Measurements from ENCODE around the gene CBX2. TPM values are rescaled to one million over a fixed set of nuclear protein-coding genes. Genes with fewer than 3 reads are reported as not detected.

Gene CBX2
- polyA plus RNA-seq, 3 donors from 2014 or later = 0.33 TPM; not detected in 2

DNA sequence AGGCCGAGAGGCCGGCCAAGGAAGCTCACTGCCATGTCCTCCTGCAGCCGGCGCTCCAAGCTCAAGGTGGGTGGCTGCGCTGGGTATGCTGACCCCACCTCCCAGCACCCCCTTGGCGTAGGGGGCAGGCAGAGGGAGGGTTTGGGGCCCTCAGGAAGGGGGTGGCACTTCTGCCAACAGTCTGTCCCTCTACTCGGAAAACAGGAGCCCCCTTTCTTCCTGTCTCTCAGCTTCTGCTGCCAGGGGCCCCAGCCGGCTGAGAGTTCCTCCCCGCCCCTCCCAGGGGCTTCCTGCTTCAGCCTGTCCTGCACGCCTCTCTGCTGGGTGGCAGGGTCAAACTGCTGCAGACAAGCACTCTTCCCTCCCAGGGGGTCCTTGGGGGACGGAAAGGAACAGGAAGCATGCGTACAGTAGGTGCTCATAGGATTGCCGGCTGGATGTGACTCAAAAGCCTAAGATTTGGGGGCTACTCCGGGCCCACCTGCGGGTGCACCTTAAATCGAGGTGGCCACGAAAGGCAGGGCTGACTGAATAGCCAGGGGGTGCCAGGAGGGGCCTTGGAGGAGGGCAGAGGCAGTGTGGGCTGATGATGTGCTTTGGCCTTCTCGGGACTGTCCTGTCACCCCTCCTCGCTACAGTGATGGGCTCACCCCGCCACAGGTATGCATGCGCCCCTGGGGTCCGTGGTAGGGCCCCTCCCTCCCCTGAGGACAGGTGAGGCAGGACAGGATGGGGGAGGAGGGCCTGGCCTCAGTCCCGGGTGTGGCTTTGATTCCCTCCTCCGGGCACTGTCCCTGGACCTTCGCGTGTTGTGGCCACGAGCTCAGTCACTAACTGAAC, 4.0 kb downstream of the CBX2 start:
- Mint-ChIP-seq H3K27me3 (ENCODE audit: low read depth in 3 of 3) (peaks cover 11 to 38% (median 25%) of the 10 kb centered on the region in 3 donors), H3K4me1 (peaks cover 13 to 15% of the 10 kb centered on the region in 2 donors), H3K9me3 (no peaks in the 10 kb centered on the region), H3K27ac (no peak overlapping the region), H3K36me3 (no peaks in the 10 kb centered on the region), H3K4me3 (no peak overlapping the region)
- no peak for DNase-seq

DNA sequence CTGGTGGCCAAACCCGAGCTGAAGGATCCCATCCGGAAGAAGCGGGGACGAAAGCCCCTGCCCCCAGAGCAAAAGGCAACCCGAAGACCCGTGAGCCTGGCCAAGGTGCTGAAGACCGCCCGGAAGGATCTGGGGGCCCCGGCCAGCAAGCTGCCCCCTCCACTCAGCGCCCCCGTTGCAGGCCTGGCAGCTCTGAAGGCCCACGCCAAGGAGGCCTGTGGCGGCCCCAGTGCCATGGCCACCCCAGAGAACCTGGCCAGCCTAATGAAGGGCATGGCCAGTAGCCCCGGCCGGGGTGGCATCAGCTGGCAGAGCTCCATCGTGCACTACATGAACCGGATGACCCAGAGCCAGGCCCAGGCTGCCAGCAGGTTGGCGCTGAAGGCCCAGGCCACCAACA, 5.9 kb downstream of the CBX2 start:
- Mint-ChIP-seq H3K27ac (no peak overlapping the region), H3K4me1 (peaks cover 4 to 5% of the 10 kb centered on the region in 2 donors), H3K4me3 (no peak overlapping the region), H3K9me3 (peaks cover 0 to 2% (median 0%) of the 10 kb centered on the region in 6 donors), H3K36me3 (no peaks in the 10 kb centered on the region), H3K27me3 (ENCODE audit: low read depth in 3 of 3) (peaks cover 15 to 39% (median 29%) of the 10 kb centered on the region in 3 donors)
- DNase-seq = no peak

DNA sequence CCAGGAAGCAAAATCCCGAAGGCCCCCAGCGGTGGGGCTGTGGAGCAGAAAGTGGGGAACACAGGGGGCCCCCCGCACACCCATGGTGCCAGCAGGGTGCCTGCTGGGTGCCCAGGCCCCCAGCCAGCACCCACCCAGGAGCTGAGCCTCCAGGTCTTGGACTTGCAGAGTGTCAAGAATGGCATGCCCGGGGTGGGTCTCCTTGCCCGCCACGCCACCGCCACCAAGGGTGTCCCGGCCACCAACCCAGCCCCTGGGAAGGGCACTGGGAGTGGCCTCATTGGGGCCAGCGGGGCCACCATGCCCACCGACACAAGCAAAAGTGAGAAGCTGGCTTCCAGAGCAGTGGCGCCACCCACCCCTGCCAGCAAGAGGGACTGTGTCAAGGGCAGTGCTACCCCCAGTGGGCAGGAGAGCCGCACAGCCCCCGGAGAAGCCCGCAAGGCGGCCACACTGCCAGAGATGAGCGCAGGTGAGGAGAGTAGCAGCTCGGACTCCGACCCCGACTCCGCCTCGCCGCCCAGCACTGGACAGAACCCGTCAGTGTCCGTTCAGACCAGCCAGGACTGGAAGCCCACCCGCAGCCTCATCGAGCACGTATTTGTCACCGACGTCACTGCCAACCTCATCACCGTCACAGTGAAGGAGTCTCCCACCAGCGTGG, 6.5 kb downstream of the CBX2 start:
- H3K9me3 Mint-ChIP-seq = peaks cover 0 to 2% (median 0%) of the 10 kb centered on the region in 6 donors
- peaks cover 15 to 40% (median 33%) of the 10 kb centered on the region in 3 donors for H3K27me3 Mint-ChIP-seq (ENCODE audit: low read depth in 3 of 3)
- H3K4me3 Mint-ChIP-seq = no peak overlapping the region
- H3K27ac Mint-ChIP-seq = no peak overlapping the region
- DNase-seq = no peak
- peaks cover 0 to 3% of the 10 kb centered on the region in 2 donors for H3K4me1 Mint-ChIP-seq
- H3K36me3 Mint-ChIP-seq = no peaks in the 10 kb centered on the region

DNA sequence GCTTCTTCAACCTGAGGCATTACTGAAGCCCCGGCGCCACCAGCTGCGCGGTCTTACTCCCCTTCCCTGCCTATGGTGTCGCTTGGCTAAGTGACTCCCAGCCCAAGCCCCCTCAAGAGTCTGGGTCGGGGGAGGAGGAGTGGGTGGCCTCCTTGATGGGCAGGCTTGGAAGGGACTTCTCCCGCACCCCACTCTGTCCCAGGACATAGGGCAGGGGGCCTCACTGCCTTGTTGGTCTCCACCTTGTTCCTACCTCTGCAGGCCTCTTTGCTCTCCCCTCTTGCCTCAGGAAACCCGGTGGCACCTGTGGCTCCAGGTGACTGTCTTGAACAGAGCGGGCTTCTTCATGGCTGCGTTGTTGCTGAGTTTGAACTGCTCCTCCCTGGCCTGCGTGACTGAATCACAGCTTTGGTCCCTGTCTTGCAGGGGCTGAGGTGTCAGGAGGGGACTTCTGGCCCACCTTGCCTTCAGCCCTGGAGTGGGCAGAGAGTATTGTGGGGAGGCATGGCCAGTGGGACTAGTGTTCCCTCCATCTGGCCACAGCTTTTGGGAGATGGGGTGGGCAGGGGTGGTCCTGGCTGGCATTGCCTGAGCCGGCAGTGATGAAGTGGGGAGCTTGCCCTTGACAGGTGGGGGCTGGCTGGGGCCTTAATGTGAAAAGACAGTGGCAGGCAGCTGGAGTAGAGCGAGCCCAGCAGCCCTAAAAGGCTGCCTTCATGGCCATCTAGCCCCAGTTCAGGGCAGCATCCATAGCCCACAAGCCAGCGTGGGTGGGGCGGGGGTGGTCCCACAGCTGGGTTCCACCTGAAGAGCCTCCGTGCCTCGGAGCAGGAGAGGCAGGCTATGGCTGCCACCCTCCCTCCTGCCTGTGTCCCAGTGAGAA, 7.3 kb downstream of the CBX2 start:
- Mint-ChIP-seq H3K9me3 (peaks cover 0 to 2% (median 0%) of the 10 kb centered on the region in 6 donors), H3K36me3 (no peaks in the 10 kb centered on the region), H3K4me1 (peaks cover 0 to 3% of the 10 kb centered on the region in 2 donors), H3K4me3 (no peak overlapping the region), H3K27me3 (ENCODE audit: low read depth in 3 of 3) (peaks cover 16 to 32% (median 30%) of the 10 kb centered on the region in 3 donors), H3K27ac (no peak overlapping the region)
- DNase-seq = no peak

DNA sequence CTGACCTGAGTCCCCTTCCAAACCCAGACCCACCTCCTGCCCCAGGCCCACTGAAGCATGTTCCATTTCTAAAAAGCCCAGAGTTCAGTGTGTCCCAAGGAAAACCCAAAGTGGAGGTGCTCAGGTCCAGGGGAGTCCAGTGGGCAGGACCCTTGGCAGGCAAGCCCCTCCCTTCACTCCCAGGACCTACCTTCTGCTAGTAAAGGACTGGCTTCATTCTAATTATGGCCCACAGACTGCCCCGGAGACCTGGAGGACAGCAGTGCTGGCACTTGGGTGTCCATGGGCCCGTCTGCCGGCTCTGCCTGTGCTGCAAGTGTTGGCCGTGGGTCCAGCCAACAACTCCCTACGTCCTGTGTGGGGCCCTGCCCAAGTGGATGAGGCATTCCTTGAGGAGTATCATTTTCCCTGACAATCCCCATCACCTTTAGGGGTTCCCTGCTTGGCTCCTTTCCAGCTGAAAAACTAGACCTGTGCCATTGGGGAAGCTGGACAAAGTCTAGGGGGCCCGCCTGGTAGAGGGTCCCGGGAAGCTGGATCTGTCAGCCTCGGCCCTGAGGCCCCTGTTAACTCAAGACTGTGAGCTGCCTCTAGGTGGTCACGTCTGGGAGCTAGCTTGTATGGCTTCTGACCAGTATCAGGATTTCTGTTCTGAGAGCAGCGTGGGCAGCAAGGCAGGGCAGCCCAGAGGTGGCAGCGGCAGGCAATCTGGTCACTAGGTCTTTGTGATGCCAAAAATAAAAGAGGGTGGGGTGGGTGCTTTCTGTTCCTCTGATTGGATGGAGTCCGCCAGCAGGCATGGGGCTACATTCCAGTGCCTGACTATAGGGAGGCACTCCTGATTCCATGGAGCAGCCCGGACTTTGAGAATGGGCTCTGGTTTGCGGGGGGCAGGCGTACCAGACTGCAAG, 8.2 kb downstream of the CBX2 start:
- no peak for DNase-seq
- Mint-ChIP-seq H3K27me3 (ENCODE audit: low read depth in 3 of 3) (peaks cover 18 to 38% (median 30%) of the 10 kb centered on the region in 3 donors), H3K36me3 (no peaks in the 10 kb centered on the region), H3K4me1 (peaks cover 0 to 4% of the 10 kb centered on the region in 2 donors), H3K27ac (no peak overlapping the region), H3K4me3 (no peak overlapping the region), H3K9me3 (peaks cover 0 to 2% (median 0%) of the 10 kb centered on the region in 6 donors)

DNA sequence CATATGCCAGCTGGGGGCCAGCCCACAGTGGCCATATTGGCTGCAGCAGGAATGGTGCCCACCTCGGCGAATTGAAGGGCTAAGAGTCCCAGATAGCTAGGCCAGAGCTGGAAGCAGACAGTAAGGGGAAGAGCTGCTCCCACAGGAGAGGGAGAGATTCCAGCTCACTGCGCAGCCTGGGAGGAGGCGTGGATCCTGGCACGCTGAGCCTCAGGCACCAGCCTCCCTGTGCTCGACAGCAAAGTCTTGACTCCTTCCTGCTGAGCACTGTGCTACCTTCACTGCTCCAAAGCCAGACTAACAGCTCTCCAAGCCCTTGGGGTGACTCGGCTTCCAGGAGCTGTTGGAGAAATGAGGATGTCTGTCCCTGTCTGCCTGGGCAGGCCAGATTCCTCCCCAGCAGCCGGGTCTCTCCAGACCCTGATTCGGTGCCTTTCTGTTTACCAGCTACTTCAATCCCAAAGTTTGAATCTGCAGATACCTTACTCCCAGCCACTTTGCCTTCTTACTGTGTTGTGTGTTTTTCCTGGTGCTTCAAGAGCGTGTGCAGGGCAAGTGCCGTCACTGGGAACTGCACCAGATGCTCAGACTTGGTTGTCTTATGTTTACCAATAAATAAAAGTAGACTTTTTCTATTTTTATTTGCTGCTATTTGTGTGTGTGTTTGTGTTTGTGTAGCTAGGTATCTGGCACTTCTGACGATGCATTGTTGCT, 9.1 kb downstream of the CBX2 start:
- Mint-ChIP-seq H3K36me3 (no peaks in the 10 kb centered on the region), H3K9me3 (peaks cover 0 to 2% (median 0%) of the 10 kb centered on the region in 6 donors), H3K27ac (no peak overlapping the region), H3K4me1 (peaks cover 0 to 4% of the 10 kb centered on the region in 2 donors), H3K27me3 (ENCODE audit: low read depth in 3 of 3) (peaks cover 21 to 46% (median 31%) of the 10 kb centered on the region in 3 donors), H3K4me3 (no peak overlapping the region)
- DNase-seq = no peak

DNA sequence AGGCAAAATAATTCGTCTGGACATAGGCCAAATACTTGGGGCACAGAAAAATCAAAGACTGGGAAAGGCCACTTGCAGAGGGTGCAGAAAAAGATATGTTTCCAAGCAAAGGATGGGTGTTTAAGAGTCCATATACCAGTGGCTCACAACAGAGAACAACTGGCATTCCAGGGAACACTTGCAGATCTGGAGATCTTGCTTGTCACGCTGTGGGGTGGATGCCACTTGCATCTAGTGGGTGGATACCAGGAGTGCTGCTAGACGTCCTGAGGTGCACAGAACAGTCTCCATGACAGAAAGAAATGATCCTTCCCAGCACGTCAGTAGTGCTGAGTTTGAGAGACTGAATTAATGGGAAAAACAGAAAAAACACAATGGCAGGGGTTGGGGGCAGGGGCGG, 10.5 kb downstream of the CBX2 start:
- Mint-ChIP-seq H3K36me3 (no peaks in the 10 kb centered on the region), H3K27ac (no peak overlapping the region), H3K9me3 (peaks cover 0 to 2% (median 0%) of the 10 kb centered on the region in 6 donors), H3K4me3 (peak overlapping the region in 1 of 5 donors; percentile 17), H3K4me1 (peaks cover 0 to 4% of the 10 kb centered on the region in 2 donors), H3K27me3 (ENCODE audit: low read depth in 3 of 3) (peaks cover 23 to 50% (median 33%) of the 10 kb centered on the region in 3 donors)
- no peak for DNase-seq

DNA sequence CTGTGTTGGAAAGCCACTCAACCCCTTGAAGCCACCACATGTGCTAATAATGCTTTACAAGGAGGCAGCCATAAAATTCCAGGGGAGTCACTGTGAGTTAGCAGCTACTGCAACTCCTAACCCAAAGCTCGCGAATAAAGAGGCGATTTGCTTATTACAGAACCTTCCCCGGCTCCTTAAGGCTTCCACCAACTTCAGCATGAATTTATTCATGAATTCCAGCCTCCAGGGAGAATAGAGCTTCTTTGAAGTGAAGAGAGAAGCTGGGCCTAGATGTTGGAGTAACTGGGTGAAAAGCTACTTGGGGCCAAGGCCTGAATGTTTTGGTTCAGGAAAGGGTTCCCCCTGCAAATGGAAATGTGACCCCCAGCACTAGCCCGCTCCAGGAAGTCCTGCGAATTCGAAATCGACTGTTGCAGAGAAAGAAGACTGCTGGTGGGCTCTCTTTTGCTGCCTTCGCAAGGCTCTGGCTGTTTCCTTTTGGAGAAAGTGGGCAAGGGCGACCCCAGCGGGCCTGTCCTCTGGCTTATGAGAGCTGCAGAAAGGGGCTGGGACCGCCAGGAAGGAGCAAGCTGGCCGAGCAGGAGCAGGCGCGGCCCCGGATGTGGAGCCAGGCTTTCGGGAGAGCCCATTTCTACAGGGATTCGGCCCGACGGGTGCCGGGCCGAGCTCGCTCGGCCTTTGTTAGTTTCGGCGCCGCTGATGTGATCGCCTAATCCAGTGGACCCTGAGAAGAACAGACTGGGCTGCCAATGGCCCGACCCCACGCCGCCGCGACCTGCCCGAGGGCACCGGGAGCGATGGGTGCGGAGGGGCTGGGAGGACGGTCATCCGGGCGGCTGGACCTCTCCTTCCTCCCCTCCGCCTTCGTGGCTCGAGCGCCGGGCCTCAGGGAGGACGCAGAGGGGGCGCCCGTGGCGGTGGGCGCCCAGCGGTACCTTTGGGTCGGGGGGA, 11.3 kb downstream of the CBX2 start:
- Mint-ChIP-seq H3K4me3 (peak overlapping the region in 1 of 5 donors; percentile 30), H3K27ac (no peak overlapping the region), H3K4me1 (peaks cover 0 to 4% of the 10 kb centered on the region in 2 donors), H3K9me3 (peaks cover 0 to 2% (median 0%) of the 10 kb centered on the region in 6 donors), H3K27me3 (ENCODE audit: low read depth in 3 of 3) (peaks cover 23 to 54% (median 34%) of the 10 kb centered on the region in 3 donors), H3K36me3 (peaks cover 0 to 3% (median 3%) of the 10 kb centered on the region in 3 donors)
- no peak for DNase-seq

DNA sequence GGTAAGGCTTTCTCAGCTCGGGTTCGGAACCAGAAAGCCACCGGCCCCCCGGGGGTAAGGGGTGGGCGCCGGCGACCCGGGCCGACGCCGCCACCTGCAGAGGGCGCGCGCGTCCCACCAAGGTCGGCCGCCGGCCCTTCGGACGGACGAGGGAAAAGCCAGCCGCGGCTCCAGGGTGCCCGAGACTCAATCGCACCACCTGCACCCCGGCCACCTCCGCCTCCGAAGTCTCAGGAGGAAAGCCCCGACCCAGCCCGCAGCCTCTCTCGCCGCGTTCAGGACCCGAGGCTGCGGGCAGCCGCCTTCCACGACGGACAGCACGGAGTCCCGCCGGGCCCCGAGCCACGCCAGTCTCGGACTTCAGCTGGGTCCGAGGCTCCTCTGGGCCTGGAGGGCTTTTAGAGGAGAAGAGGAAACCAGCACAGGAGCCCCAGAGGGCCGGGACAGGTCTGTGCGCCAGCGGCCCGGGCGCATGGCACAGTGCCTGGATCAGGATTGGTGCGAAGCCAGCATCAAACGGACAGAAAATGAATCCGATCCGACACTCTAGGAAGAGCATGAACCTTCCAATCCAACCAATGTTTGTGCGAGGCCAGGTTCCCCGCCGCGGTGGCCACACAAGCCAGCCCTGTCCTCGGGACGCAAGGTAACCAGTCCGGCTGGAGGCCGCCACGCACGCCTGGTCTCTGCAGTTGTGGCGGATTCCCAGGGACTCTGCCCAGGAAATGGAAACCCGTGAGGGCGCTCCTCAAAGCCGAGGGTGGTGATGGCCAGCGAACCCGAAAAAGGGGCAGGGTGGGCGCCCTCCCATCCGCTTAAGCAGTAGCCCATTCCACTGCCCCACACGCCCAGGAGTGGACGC, 12.2 kb downstream of the CBX2 start:
- Mint-ChIP-seq H3K9me3 (peaks cover 0 to 2% (median 0%) of the 10 kb centered on the region in 6 donors), H3K4me3 (no peak overlapping the region), H3K27me3 (ENCODE audit: low read depth in 3 of 3) (peaks cover 22 to 54% (median 34%) of the 10 kb centered on the region in 3 donors), H3K4me1 (peaks cover 0 to 4% of the 10 kb centered on the region in 2 donors), H3K27ac (no peak overlapping the region), H3K36me3 (peaks cover 0 to 3% (median 3%) of the 10 kb centered on the region in 3 donors)
- no peak for DNase-seq

DNA sequence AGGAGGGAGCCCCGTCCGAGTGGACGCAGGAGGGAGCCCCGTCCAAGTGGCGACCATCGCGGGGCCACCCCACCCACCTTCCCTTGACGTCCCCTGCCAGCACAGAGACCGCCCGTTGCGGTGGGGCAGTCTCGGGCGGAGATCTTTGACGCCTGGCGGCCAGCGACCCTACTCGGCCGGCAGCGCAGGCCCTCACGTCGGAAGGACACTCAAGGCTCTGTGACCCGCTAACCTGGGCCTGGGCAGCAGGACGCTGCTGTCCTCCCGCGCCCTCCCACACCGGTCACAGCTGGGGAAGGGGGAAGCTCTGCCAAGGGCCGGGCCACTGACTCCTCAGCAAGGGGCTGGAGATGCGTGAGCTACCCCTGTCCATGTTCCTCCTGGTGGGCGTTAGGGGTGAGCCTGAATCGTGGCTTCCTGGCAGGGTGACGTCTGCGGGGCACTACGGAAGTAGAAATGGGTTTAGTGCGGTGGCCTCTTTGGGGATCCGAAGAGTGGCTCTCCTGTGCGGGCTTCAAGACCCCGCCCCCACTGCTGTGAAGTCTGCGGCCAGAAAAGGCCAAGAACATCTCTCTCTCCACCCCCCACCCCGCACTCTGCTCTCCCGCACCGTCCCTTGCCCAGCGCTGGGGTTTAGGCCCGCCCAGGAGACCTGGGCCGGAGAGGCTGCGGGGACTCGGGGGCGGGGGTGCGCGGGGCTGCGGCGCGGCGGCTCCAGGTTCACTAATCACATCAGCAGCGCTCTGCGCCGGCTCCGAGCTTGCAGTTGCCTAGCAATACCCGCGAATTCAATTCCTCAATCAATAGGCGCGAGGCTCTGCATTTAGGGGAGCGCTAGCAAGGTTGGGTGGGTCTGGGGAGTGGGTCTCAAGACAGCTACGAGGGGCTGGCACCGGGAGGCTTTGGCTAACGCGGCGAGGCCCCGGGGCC, 13.1 kb downstream of the CBX2 start:
- H3K36me3 Mint-ChIP-seq = peaks cover 0 to 3% (median 3%) of the 10 kb centered on the region in 3 donors
- H3K27ac Mint-ChIP-seq = no peak overlapping the region
- peaks cover 0 to 4% (median 0%) of the 10 kb centered on the region in 6 donors for H3K9me3 Mint-ChIP-seq
- H3K4me3 Mint-ChIP-seq = peak overlapping the region in 1 of 5 donors; percentile 38
- H3K4me1 Mint-ChIP-seq = peaks cover 3 to 8% of the 10 kb centered on the region in 2 donors
- H3K27me3 Mint-ChIP-seq (ENCODE audit: low read depth in 3 of 3) = peaks cover 21 to 54% (median 36%) of the 10 kb centered on the region in 3 donors
- no peak for DNase-seq

Measured in immature natural killer cell (primary cell).